Tibial nerve (tissue), 4 donors: ENCODE measurements around the gene KRT84.

Experiments
- EP300 ChIP-seq, 2 donors: sonication (generic); formaldehyde crosslinking; IDR thresholded peaks; one replicate each; pipeline ENCODE4 v1.6.1; 2017; ENCODE audit warnings: antibody characterized with exemption in 2 of 2, mild to moderate bottlenecking in 1 of 2
- POLR2A ChIP-seq, 2 donors: fragments of 450-650 bp; IDR thresholded peaks; one replicate each; pipeline ENCODE4 v1.6.1; 2017; ENCODE audit warnings: antibody characterized with exemption in 2 of 2, mild to moderate bottlenecking in 2 of 2, moderate library complexity in 2 of 2
- TF ChIP-seq, protein P1 (sequence below), 5 experiments: fragments of 200-600 bp in 3 of 5; fragments of 450-650 bp in 2 of 5; sonication (generic) in 3 of 5; IDR thresholded peaks; one replicate each; pipeline ENCODE4 v1.5.1; 2016 to 2019; ENCODE audit warnings: antibody characterized with exemption in 5 of 5, mild to moderate bottlenecking in 3 of 5, moderate library complexity in 2 of 5

DNA sequence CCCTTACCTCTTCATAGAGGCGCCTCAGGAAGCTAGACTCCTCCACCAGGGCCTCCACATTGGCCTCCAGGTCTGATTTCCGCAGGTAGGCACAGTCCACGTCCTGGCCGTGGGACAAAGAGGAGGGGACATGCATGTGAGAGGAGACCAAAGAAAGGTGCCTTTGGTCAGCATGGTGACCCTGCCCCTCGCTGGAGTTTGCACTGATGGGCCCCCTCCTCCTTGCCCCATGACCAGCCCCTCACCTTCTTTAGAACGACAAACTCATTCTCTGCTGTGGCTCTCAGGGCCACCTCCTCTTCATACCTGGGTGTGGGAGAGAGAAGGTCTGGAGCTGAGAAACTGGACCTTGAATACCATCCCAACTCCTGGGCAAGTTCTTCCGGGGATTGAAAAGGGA is 21.4 kb downstream of the KRT84 start:
- TF ChIP-seq, protein P1, sequence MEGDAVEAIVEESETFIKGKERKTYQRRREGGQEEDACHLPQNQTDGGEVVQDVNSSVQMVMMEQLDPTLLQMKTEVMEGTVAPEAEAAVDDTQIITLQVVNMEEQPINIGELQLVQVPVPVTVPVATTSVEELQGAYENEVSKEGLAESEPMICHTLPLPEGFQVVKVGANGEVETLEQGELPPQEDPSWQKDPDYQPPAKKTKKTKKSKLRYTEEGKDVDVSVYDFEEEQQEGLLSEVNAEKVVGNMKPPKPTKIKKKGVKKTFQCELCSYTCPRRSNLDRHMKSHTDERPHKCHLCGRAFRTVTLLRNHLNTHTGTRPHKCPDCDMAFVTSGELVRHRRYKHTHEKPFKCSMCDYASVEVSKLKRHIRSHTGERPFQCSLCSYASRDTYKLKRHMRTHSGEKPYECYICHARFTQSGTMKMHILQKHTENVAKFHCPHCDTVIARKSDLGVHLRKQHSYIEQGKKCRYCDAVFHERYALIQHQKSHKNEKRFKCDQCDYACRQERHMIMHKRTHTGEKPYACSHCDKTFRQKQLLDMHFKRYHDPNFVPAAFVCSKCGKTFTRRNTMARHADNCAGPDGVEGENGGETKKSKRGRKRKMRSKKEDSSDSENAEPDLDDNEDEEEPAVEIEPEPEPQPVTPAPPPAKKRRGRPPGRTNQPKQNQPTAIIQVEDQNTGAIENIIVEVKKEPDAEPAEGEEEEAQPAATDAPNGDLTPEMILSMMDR (IDR thresholded peaks at IDR 0.05) = no peak
- no peak for TF ChIP-seq POLR2A (IDR thresholded peaks at IDR 0.05)
- TF ChIP-seq EP300 (IDR thresholded peaks at IDR 0.05) = no peak
